IMR-90 (cell line): ENCODE measurements around the gene CALHM1. TPM values are rescaled to one million over a fixed set of nuclear protein-coding genes. Genes with fewer than 3 reads are reported as not detected.

Experiments
- ATAC-seq: fragments of 200-7000 bp; cut with Tn5 transposase; 2 replicates; pipeline ENCODE4 v1.9.1; 2020; ENCODE audit warnings: low read depth, mild to moderate bottlenecking, moderate library complexity
- BruUV-seq: library from RNA; stranded (reverse); fragments of 400-500 nt; replicated peaks from 2 replicates; lab custom pipeline; 2021; lab: Mats Ljungman, UMichigan
- CTCF ChIA-PET: fragments of 300-600 bp; formaldehyde crosslinking; extraction: SDS; loops from one replicate; lab custom pipeline; 2021; ENCODE audit warnings: antibody characterized with exemption; lab: Yijun Ruan, JAX
- POLR2A ChIA-PET: fragments of 300-600 bp; sonication (Branson Sonifier 250); formaldehyde crosslinking; loops from one replicate; lab custom pipeline; 2022; ENCODE audit warnings: antibody characterized with exemption; ENCODE audit not compliant: unreplicated experiment; lab: Charles Lee
- DNase-seq: peaks from one replicate; pipeline ENCODE4 v3.0.0; 2013
- H2AFZ ChIP-seq: replicated peaks from 2 replicates; pipeline ENCODE3; 2013; ENCODE audit warnings: low read length, mild to moderate bottlenecking; ENCODE audit not compliant: poor library complexity
- H2AK5ac ChIP-seq: 2 replicates; pipeline ENCODE4 v1.6.1; 2013; ENCODE audit warnings: low read depth, low read length, inconsistent platforms
- H2AK9ac ChIP-seq: replicated peaks from 2 replicates; pipeline ENCODE3; 2013; ENCODE audit warnings: mild to moderate bottlenecking, low read depth, low read length, moderate library complexity; ENCODE audit not compliant: poor library complexity
- H2BK120ac ChIP-seq: 2 replicates; pipeline ENCODE4 v1.6.1; 2013; ENCODE audit warnings: low read depth, low read length, inconsistent platforms
- H2BK15ac ChIP-seq: 3 replicates; pipeline ENCODE4 v1.6.1; 2013; ENCODE audit warnings: low read depth, low read length, inconsistent platforms
- H2BK20ac ChIP-seq: 2 replicates; pipeline ENCODE4 v1.6.1; 2013; ENCODE audit warnings: low read depth, mild to moderate bottlenecking, inconsistent platforms, low read length, moderate library complexity
- H2BK5ac ChIP-seq: 2 replicates; pipeline ENCODE4 v1.6.1; 2013; ENCODE audit warnings: mild to moderate bottlenecking, low read depth, low read length, inconsistent platforms; ENCODE audit not compliant: poor library complexity, severe bottlenecking
- H3K14ac ChIP-seq: replicated peaks from 2 replicates; pipeline ENCODE4 v1.6.1; 2013; ENCODE audit warnings: low read depth, low read length, inconsistent platforms
- H3K18ac ChIP-seq: 2 replicates; pipeline ENCODE4 v1.6.1; 2013; ENCODE audit warnings: low read depth, low read length, control low read depth
- H3K23ac ChIP-seq: 2 replicates; pipeline ENCODE4 v1.6.1; 2013; ENCODE audit warnings: low read depth, low read length, inconsistent platforms
- H3K27ac ChIP-seq: 2 replicates; pipeline ENCODE4 v1.5.1; 2013; ENCODE audit warnings: mild to moderate bottlenecking, control low read depth, low read length; ENCODE audit not compliant: insufficient read depth
- H3K27me3 ChIP-seq: 2 replicates; pipeline ENCODE4 v1.6.1; 2013; ENCODE audit warnings: low read length; ENCODE audit not compliant: control insufficient read depth, insufficient read depth
- H3K36me3 ChIP-seq: 2 replicates; pipeline ENCODE4 v1.6.1; 2013; ENCODE audit warnings: low read length, mixed read lengths; ENCODE audit not compliant: control insufficient read depth, insufficient read depth
- H3K4ac ChIP-seq: 2 replicates; pipeline ENCODE4 v1.6.1; 2013; ENCODE audit warnings: low read depth, low read length, inconsistent platforms
- H3K4me1 ChIP-seq: 2 replicates; pipeline ENCODE4 v1.6.1; 2013; ENCODE audit warnings: low read length, mixed read lengths; ENCODE audit not compliant: control insufficient read depth, insufficient read depth
- H3K4me2 ChIP-seq: 2 replicates; pipeline ENCODE4 v1.6.1; 2013; ENCODE audit warnings: low read depth, mild to moderate bottlenecking, control low read depth, low read length, moderate library complexity
- H3K4me3 ChIP-seq: 2 replicates; pipeline ENCODE4 v1.5.1; 2013; ENCODE audit warnings: low read depth, mild to moderate bottlenecking, control low read depth, low read length, moderate library complexity; ENCODE audit not compliant: insufficient read depth
- H3K56ac ChIP-seq: 2 replicates; pipeline ENCODE4 v1.6.1; 2013; ENCODE audit warnings: low read length, inconsistent platforms; ENCODE audit not compliant: insufficient read depth; ENCODE audit errors: extremely low read depth
- H3K79me1 ChIP-seq, 2 experiments: 2 replicates each; pipeline ENCODE4 v1.6.1; 2013; ENCODE audit warnings: low read length in 2 of 2, inconsistent platforms in 1 of 2, low read depth in 1 of 2
- H3K9ac ChIP-seq: 2 replicates; pipeline ENCODE4 v1.6.1; 2013; ENCODE audit warnings: low read depth, low read length, control low read depth
- H3K9me1 ChIP-seq: 2 replicates; pipeline ENCODE4 v1.6.1; 2013; ENCODE audit warnings: low read length, inconsistent platforms; ENCODE audit not compliant: insufficient read depth
- H3K9me3 ChIP-seq: 2 replicates; pipeline ENCODE4 v1.6.1; 2013; ENCODE audit warnings: low read length; ENCODE audit not compliant: control insufficient read depth, insufficient read depth
- H4K20me1 ChIP-seq: 2 replicates; pipeline ENCODE4 v1.6.1; 2013; ENCODE audit warnings: low read length, inconsistent platforms; ENCODE audit not compliant: insufficient read depth
- H4K5ac ChIP-seq: 2 replicates; pipeline ENCODE4 v1.6.1; 2013; ENCODE audit warnings: mild to moderate bottlenecking, low read depth, low read length, control low read depth
- H4K8ac ChIP-seq, 2 experiments: 2 replicates each; pipeline ENCODE4 v1.6.1; 2013; ENCODE audit warnings: low read depth in 2 of 2, low read length in 2 of 2, control low read depth in 1 of 2, inconsistent platforms in 1 of 2
- H4K91ac ChIP-seq: 2 replicates; pipeline ENCODE4 v1.6.1; 2013; ENCODE audit warnings: low read depth, low read length, inconsistent platforms; ENCODE audit not compliant: insufficient read depth
- BHLHE40 ChIP-seq: fragments of 150-350 bp; IDR thresholded peaks from 2 replicates; pipeline ENCODE4 v1.6.1; 2016; ENCODE audit warnings: mild to moderate bottlenecking, low read depth, low read length
- MAZ ChIP-seq: IDR thresholded peaks from 2 replicates; pipeline ENCODE4 v1.6.1; 2012; ENCODE audit warnings: low read depth, mild to moderate bottlenecking, low read length, improper control_type of control experiment, moderate library complexity, borderline replicate concordance
- MXI1 ChIP-seq: IDR thresholded peaks from 2 replicates; pipeline ENCODE4 v1.6.1; 2012; ENCODE audit warnings: low read depth, mild to moderate bottlenecking, low read length, moderate library complexity, borderline replicate concordance
- NFE2L2 ChIP-seq: fragments of 150-350 bp; IDR thresholded peaks from 2 replicates; pipeline ENCODE4 v1.6.1; 2016; ENCODE audit warnings: low read depth, mild to moderate bottlenecking, low read length
- RAD21 ChIP-seq: IDR thresholded peaks from 2 replicates; pipeline ENCODE4 v1.6.1; 2012; ENCODE audit warnings: low read length, improper control_type of control experiment
- USF2 ChIP-seq: fragments of 150-350 bp; IDR thresholded peaks from 2 replicates; pipeline ENCODE4 v1.6.1; 2017; ENCODE audit warnings: mild to moderate bottlenecking, antibody characterized with exemption, low read length, low read depth
- WGBS, 2 experiments: methylation state at CpG; one replicate each; pipeline versions ENCODE4 v1.1.5 to v1.1.7; 2013; ENCODE audit warnings: missing lambda C conversion rate in 2 of 2; ENCODE audit not compliant: insufficient read length in 1 of 2; ENCODE audit errors: extremely low coverage in 2 of 2; 5-methylcytosine and 5-hydroxymethylcytosine counted together
- dilution Hi-C: fragments of 300-500 bp; cut with HindIII; formaldehyde crosslinking; loops from one replicate; pipeline ENCODE4 v1.14.3; 2018; ENCODE audit warnings: low sequenced_read_pairs; ENCODE audit not compliant: unreplicated experiment
- in situ Hi-C: fragments of 300-500 bp; cut with MboI; formaldehyde crosslinking; loops from 3 replicates; pipeline ENCODE4 v1.14.3; 2019; ENCODE audit warnings: low sequenced_read_pairs, inconsistent platforms, mixed read lengths
- intact Hi-C: fragments of 100-400 bp; cut with micrococcal nuclease; formaldehyde crosslinking; loops from 2 replicates; pipeline ENCODE4 v1.10.0; 2022
- polyA plus RNA-seq, 3 experiments: library from polyadenylated mRNA; depleted of rRNA; stranded (reverse); fragments of >200 nt; gene quantifications; 2 replicates each; pipeline ENCODE4 v1.2.3, GENCODE V29; 2012; ENCODE audit warnings: low replicate concordance in 1 of 3
- total RNA-seq: library from RNA; depleted of rRNA; stranded (reverse); fragments of >200 nt; gene quantifications from 2 replicates; pipeline ENCODE4 v1.2.3, GENCODE V29; 2012

Gene CALHM1
- total and polyA plus RNA-seq, 2 of the 4 experiments (the other 2 are of a cell fraction) = not detected

GRCh38 chr10:103440416-103440815 is 18.3 kb downstream of the CALHM1 start:
- intact Hi-C loops = no loop called here
- H2BK20ac ChIP-seq = no peak overlapping the region
- WGBS, 2 experiments = 89% methylated on average over 5 of the region's 14 CpGs; no CpG with 5 or more reads in 1 of the 2 experiments
- H3K9ac ChIP-seq = no peak overlapping the region
- ChIA-PET CTCF (interaction anchor here (0.5 kb wide), 1 partner anchor 92 kb away, joined by 8 read pairs; no protein-coding TSS in a partner anchor), POLR2A (no interaction called here)
- H3K4me2 ChIP-seq = no peak overlapping the region
- no peak overlapping the region for H3K27ac ChIP-seq
- H2AK9ac ChIP-seq = no peak overlapping the region
- dilution Hi-C loops = no loop called here
- H4K91ac ChIP-seq = no peak overlapping the region
- TF ChIP-seq MAZ (no peak), BHLHE40 (no peak), NFE2L2 (no peak), RAD21 (no peak), USF2 (no peak), MXI1 (no peak)
- H2BK15ac ChIP-seq = no peak overlapping the region
- H3K4ac ChIP-seq = no peak overlapping the region
- no peak overlapping the region for H3K4me3 ChIP-seq
- in situ Hi-C loops = no loop called here
- H2BK120ac ChIP-seq = no peak overlapping the region
- H4K5ac ChIP-seq = no peak overlapping the region
- no peaks in the 10 kb centered on the region; the same call in 1 of the 2 replicates for H3K9me1 ChIP-seq
- no peak overlapping the region for H3K56ac ChIP-seq
- no peak overlapping the region for H2AFZ ChIP-seq
- ATAC-seq (no peak), DNase-seq (no peak)
- H3K18ac ChIP-seq = no peak overlapping the region
- H2AK5ac ChIP-seq = no peak overlapping the region
- H3K23ac ChIP-seq = no peak overlapping the region
- H4K20me1 ChIP-seq = 0 out of 2 replicates have a peak, but pooled peaks cover 4% of the 10 kb centered on the region
- H3K4me1 ChIP-seq = no peaks in the 10 kb centered on the region; the same call in 1 of the 2 replicates
- H3K14ac ChIP-seq = no peak overlapping the region
- no peaks in the 10 kb centered on the region; a peak in 1 of 4 replicates for H3K79me1 ChIP-seq
- H2BK5ac ChIP-seq = no peak overlapping the region
- no peaks in the 10 kb centered on the region for H3K27me3 ChIP-seq
- no peak overlapping the region for H4K8ac ChIP-seq
- no TSS peak for BruUV-seq
- H3K36me3 ChIP-seq = peaks cover 74% of the 10 kb centered on the region
- no peaks in the 10 kb centered on the region for H3K9me3 ChIP-seq
